Measurements from ENCODE around the gene ARHGEF11. TPM values are rescaled to one million over a fixed set of nuclear protein-coding genes. Genes with fewer than 3 reads are reported as not detected.

The ARHGEF11 gene
- 21.8 and 29.4 TPM in 2 replicates for total RNA-seq (2014; rRNA removed; shearing (Covaris generic))

DNA sequence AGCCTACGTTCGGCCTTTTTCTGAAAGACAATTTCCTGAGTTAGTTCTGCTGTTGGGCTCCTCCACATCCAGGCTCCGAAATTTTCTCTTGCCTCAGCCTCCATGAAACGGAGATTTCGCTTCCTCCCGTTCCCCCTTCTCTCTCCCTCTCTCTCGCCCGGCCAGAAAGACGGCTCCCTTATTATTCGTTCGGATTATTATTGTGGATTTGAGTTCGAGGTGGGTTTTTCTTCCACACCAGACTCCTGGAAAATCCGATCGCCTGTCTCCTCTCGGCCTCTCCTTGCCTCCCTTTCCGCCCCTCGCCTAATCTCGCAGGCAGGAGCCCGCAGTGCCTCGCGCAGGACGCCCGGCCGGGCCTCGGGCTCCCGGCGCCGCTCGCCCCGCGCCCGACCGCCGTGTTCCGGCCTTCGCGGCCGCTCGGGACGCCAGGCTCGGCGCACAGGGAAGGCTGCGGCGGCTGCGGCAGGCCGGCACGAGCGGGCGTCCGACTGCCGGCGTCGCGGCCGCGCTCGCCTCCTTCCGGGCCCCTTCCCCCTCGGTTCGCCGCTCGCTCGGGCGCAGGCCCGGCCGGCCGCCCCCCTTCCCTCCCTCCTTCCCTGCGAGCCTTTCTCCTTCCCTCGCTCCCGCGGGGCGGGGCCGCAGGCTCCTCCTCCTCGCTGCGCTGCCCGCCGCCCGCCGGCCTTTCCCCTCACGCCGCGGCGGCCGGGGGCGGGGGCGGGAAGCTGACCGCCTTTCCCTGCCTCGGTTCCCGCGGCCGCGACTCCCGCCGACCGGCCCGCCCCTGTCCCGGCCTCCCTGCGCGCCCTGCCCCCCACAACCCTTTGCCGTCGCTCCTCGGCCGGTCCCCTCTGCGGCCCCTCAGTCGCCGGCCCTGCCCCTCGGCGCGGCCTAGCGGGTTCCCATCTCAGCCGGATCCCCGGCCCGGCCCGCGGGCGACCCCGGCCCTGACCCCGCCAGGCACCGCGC is at the start of gene ARHGEF11:
Gene ARHGEF11, minus strand, starts transcription at position 493 of the 969 bp plus-strand sequence. CDS start 1,412 bp downstream, outside the sequence.
- Histone ChIP-seq H3K9me3 (replicated peaks) (0 out of 2 replicates have a peak, but pooled peaks cover 4% of the 10 kb centered on the region), H3K4me3 (peak within 1 kb of the TSS; percentile 91), H3K27me3 (replicated peaks) (0 out of 2 replicates have a peak, but pooled peaks cover 5% of the 10 kb centered on the region), H3K4me1 (replicated peaks) (peaks cover 37% of the 10 kb centered on the region), H3K36me3 (peaks cover 11% of the 10 kb centered on the region), H3K27ac (peak within 1 kb of the TSS; percentile 66)
- DNase-seq (ENCODE audit: low read depth in 1 of 2, low spot score in 2 of 2) = peak; percentile 92 to 94

DNA sequence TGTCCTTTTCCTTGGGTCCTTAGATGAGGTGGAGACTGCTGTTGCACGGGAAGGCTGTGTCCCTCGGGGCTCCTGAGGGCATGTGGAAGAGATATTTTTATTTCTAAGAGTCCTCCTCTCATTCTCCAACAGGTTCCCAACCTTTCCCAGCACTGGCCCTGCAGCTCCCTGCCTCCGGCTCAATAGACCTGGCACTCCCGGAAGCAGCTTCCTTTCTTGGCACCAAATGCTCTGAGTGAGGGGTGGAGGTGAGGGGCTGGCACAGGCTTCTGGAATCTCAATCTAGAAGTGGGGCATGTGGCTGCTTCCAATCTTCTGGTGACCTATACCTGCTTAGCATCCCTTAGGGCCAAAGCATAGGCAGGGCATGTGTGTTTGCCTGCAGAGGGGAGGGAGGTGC is 49.5 kb upstream of the ARHGEF11 start:
- H3K4me3 ChIP-seq = no peak overlapping the region
- H3K36me3 ChIP-seq = no peaks in the 10 kb centered on the region
- H3K9me3 ChIP-seq (replicated peaks) = no peaks in the 10 kb centered on the region
- H3K27ac ChIP-seq = no peak overlapping the region
- no peak for DNase-seq (ENCODE audit: low read depth in 1 of 2, low spot score in 2 of 2)
- no peaks in the 10 kb centered on the region for H3K27me3 ChIP-seq (replicated peaks)
- H3K4me1 ChIP-seq (replicated peaks) = peaks cover 6% of the 10 kb centered on the region

- H3K27me3 ChIP-seq (replicated peaks) = no peaks in the 10 kb centered on the region
- no peaks in the 10 kb centered on the region for H3K9me3 ChIP-seq (replicated peaks)
- H3K4me1 ChIP-seq (replicated peaks) = peaks cover 6% of the 10 kb centered on the region
- H3K36me3 ChIP-seq = no peaks in the 10 kb centered on the region
- DNase-seq (ENCODE audit: low read depth in 1 of 2, low spot score in 2 of 2) = no peak
- H3K27ac ChIP-seq = no peak overlapping the region
- no peak overlapping the region for H3K4me3 ChIP-seq
Observed at GRCh38 chr1:157092831-157093230, 47.3 kb upstream of the ARHGEF11 start.

- Histone ChIP-seq H3K9me3 (replicated peaks) (no peaks in the 10 kb centered on the region), H3K4me1 (replicated peaks) (peaks cover 6% of the 10 kb centered on the region), H3K27me3 (replicated peaks) (no peaks in the 10 kb centered on the region), H3K36me3 (no peaks in the 10 kb centered on the region), H3K4me3 (no peak overlapping the region), H3K27ac (no peak overlapping the region)
- DNase-seq (ENCODE audit: low read depth in 1 of 2, low spot score in 2 of 2) = no peak
Observed at GRCh38 chr1:157091668-157092273, 46.2 kb upstream of the ARHGEF11 start.

DNA sequence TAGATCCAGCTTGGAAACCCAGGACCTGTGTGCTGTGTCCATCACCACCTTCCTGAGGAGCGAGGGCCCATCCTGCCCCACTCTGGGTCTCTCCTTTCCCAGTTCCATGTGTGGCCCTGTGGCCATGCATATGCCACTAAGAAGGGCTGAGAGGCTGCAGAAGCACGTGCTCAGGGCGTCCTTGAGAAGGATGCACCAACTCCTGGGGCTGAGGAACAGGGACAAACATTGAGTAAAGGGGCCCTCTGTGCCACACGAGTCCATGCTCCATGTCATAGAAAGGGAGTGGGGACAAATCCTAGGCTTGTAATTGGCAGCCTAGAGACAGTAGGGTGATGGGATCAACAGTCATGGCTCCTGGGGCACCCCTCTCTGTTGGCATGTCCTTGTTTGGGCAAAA is 45.6 kb upstream of the ARHGEF11 start:
- no peaks in the 10 kb centered on the region for H3K36me3 ChIP-seq
- no peaks in the 10 kb centered on the region for H3K27me3 ChIP-seq (replicated peaks)
- H3K4me3 ChIP-seq = no peak overlapping the region
- no peaks in the 10 kb centered on the region for H3K9me3 ChIP-seq (replicated peaks)
- DNase-seq (ENCODE audit: low read depth in 1 of 2, low spot score in 2 of 2) = no peak
- peaks cover 6% of the 10 kb centered on the region for H3K4me1 ChIP-seq (replicated peaks)
- H3K27ac ChIP-seq = no peak overlapping the region

- no peaks in the 10 kb centered on the region for H3K36me3 ChIP-seq
- H3K27ac ChIP-seq = no peak overlapping the region
- no peaks in the 10 kb centered on the region for H3K27me3 ChIP-seq (replicated peaks)
Observed at GRCh38 chr1:157090771-157091170, 45.2 kb upstream of the ARHGEF11 start.

GRCh38 chr1:157090196-157090647 is 44.7 kb upstream of the ARHGEF11 start:
- Histone ChIP-seq H3K27me3 (replicated peaks) (no peaks in the 10 kb centered on the region), H3K4me3 (no peak overlapping the region), H3K4me1 (replicated peaks) (peaks cover 6% of the 10 kb centered on the region), H3K36me3 (no peaks in the 10 kb centered on the region), H3K27ac (no peak overlapping the region), H3K9me3 (replicated peaks) (no peaks in the 10 kb centered on the region)
- DNase-seq (ENCODE audit: low read depth in 1 of 2, low spot score in 2 of 2) = peak; percentile 61 to 86

More at GRCh38 chr1:157090771-157091170, 45.2 kb upstream of the ARHGEF11 start:
- H3K4me3 ChIP-seq = no peak overlapping the region
- H3K4me1 ChIP-seq (replicated peaks) = peaks cover 6% of the 10 kb centered on the region
- no peaks in the 10 kb centered on the region for H3K9me3 ChIP-seq (replicated peaks)
- no peak for DNase-seq (ENCODE audit: low read depth in 1 of 2, low spot score in 2 of 2)

DNA sequence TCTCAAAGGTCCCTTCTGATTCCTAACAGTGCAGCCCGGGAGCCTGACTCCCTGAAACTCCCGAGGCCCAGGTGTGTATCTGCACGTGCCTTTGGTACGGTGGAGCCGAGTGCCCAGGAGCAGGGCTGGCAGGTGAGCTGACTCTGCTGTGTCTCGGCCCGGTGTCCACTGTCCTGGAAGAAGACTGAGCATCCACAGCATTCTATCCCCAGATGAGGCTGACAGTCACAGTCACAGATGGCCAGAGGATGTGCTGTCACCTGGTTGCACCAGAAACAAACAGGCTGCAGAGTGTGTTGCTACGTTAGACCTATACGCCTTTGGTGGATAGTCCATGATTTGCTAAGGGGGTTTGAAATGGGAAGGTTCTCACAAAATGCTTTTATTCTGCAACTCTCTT is 44.2 kb upstream of the ARHGEF11 start:
- no peak for DNase-seq (ENCODE audit: low read depth in 1 of 2, low spot score in 2 of 2)
- H3K27me3 ChIP-seq (replicated peaks) = no peaks in the 10 kb centered on the region
- H3K4me1 ChIP-seq (replicated peaks) = peaks cover 6% of the 10 kb centered on the region
- no peak overlapping the region for H3K27ac ChIP-seq
- no peak overlapping the region for H3K4me3 ChIP-seq
- H3K36me3 ChIP-seq = no peaks in the 10 kb centered on the region
- H3K9me3 ChIP-seq (replicated peaks) = no peaks in the 10 kb centered on the region

DNA sequence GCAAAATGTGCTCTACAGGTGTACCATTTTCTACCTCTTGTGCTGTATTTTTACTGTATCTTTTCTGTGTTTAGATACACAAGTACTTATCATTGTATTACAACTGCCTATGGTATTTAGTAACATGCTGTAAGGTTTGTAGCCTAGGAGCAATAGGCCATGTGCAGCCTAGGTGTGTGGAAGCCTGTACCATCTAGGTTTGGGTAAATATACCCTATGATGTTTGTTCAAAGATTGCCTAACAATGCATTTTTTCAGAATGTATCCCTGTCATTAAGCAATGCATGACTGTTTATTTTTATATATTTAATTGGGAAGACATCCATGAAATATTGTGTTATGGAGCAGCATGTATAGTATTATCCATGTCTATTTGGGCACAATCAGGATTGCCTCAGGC is 43.1 kb upstream of the ARHGEF11 start:
- H3K9me3 ChIP-seq (replicated peaks) = no peaks in the 10 kb centered on the region
- H3K36me3 ChIP-seq = no peaks in the 10 kb centered on the region
- no peak overlapping the region for H3K27ac ChIP-seq
- no peak for DNase-seq (ENCODE audit: low read depth in 1 of 2, low spot score in 2 of 2)
- H3K4me1 ChIP-seq (replicated peaks) = peaks cover 6% of the 10 kb centered on the region
- no peaks in the 10 kb centered on the region for H3K27me3 ChIP-seq (replicated peaks)
- no peak overlapping the region for H3K4me3 ChIP-seq

DNA sequence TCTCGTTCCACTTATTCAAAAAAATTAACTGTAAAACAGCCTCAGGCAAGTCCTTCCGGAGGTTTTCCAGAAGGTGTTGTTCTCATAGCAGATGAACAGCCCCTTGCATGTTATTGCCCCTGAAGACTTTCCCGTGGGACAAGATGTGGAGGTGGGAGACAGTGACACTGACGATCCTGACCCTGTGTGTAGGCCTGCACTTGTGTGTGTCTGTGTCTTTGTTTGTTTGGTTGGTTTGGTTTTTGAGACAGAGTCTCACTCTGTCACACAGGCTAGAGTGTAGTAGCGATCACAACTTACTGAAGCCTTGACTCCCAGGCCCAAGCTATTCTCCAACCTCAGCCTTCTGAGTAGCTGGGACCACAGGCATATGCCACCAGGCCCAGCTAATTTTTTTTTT is 41.5 kb upstream of the ARHGEF11 start:
- peaks cover 6% of the 10 kb centered on the region for H3K4me1 ChIP-seq (replicated peaks)
- DNase-seq (ENCODE audit: low read depth in 1 of 2, low spot score in 2 of 2) = no peak
- no peaks in the 10 kb centered on the region for H3K36me3 ChIP-seq
- H3K4me3 ChIP-seq = no peak overlapping the region
- 0 out of 2 replicates have a peak, but pooled peaks cover 4% of the 10 kb centered on the region for H3K27me3 ChIP-seq (replicated peaks)
- no peaks in the 10 kb centered on the region for H3K9me3 ChIP-seq (replicated peaks)
- no peak overlapping the region for H3K27ac ChIP-seq

DNA sequence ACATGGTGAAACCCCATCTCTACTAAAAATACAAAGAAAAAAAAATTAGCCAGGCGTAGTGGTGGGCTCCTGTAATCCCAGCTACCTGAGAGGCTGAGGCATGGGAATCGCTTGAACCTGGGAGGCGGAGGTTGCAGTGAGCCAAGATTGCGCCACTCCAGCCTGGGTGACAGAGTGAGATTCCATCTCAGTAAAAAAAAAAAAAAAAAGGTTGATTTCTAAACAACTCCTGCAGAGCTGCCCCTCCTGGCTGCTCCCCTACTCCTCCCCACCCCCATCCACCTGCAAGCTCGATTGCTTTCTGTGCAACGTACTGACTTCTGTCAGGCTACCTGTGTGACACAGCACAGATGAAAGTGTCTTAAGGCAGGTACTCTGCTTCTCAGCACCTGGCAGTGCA is 40.8 kb upstream of the ARHGEF11 start:
- Histone ChIP-seq H3K27ac (no peak overlapping the region), H3K27me3 (replicated peaks) (0 out of 2 replicates have a peak, but pooled peaks cover 4% of the 10 kb centered on the region), H3K4me1 (replicated peaks) (peaks cover 6% of the 10 kb centered on the region), H3K36me3 (no peaks in the 10 kb centered on the region), H3K9me3 (replicated peaks) (no peaks in the 10 kb centered on the region), H3K4me3 (no peak overlapping the region)
- DNase-seq (ENCODE audit: low read depth in 1 of 2, low spot score in 2 of 2) = no peak

GRCh38 chr1:157085421-157085820 is 39.9 kb upstream of the ARHGEF11 start:
- no peaks in the 10 kb centered on the region for H3K9me3 ChIP-seq (replicated peaks)
- H3K27ac ChIP-seq = no peak overlapping the region
- no peak overlapping the region for H3K4me3 ChIP-seq
- H3K27me3 ChIP-seq (replicated peaks) = 0 out of 2 replicates have a peak, but pooled peaks cover 4% of the 10 kb centered on the region
- H3K4me1 ChIP-seq (replicated peaks) = peaks cover 3% of the 10 kb centered on the region
- no peak for DNase-seq (ENCODE audit: low read depth in 1 of 2, low spot score in 2 of 2)
- no peaks in the 10 kb centered on the region for H3K36me3 ChIP-seq

- Histone ChIP-seq H3K27ac (no peak overlapping the region), H3K4me1 (replicated peaks) (no peaks in the 10 kb centered on the region), H3K27me3 (replicated peaks) (0 out of 2 replicates have a peak, but pooled peaks cover 4% of the 10 kb centered on the region), H3K4me3 (no peak overlapping the region), H3K36me3 (no peaks in the 10 kb centered on the region), H3K9me3 (replicated peaks) (no peaks in the 10 kb centered on the region)
- DNase-seq (ENCODE audit: low read depth in 1 of 2, low spot score in 2 of 2) = no peak
Observed at GRCh38 chr1:157084720-157085119, 39.2 kb upstream of the ARHGEF11 start.

- Histone ChIP-seq H3K4me1 (replicated peaks) (no peaks in the 10 kb centered on the region), H3K36me3 (no peaks in the 10 kb centered on the region)
- no peak for DNase-seq (ENCODE audit: low read depth in 1 of 2, low spot score in 2 of 2)
Observed at GRCh38 chr1:157081707-157082106, 36.2 kb upstream of the ARHGEF11 start.

More at GRCh38 chr1:157081707-157082106, 36.2 kb upstream of the ARHGEF11 start:
- H3K9me3 ChIP-seq (replicated peaks) = no peaks in the 10 kb centered on the region
- H3K27ac ChIP-seq = no peak overlapping the region
- peaks cover 9% of the 10 kb centered on the region; the same call in 1 of the 2 replicates for H3K27me3 ChIP-seq (replicated peaks)
- H3K4me3 ChIP-seq = no peak overlapping the region

Data from SJSA1 (cell line).